Dermis microvascular lymphatic vessel endothelial cell (primary cell): ENCODE measurements around the gene CADM1. TPM values are rescaled to one million over a fixed set of nuclear protein-coding genes. Genes with fewer than 3 reads are reported as not detected.

Experiments
- DNase-seq, 2 donors: peaks; one replicate each; pipeline versions ENCODE4 v3.0.0 to v3.0.0-alpha.2; 2010; ENCODE audit warnings: low read depth in 2 of 2
- total RNA-seq: library from RNA; depleted of rRNA; stranded (reverse); fragments of >200 nt; gene quantifications from 2 replicates; pipeline ENCODE4 v1.2.1, GENCODE V29; 2014

Gene CADM1
- total RNA-seq, 1 donor from 2014 or later: 0.77 TPM

GRCh38 chr11:115279813-115280761, 224.1 kb downstream of the CADM1 start:
- no peak for DNase-seq

- no peak for DNase-seq
Measured at GRCh38 chr11:115276799-115277198, 227.4 kb downstream of the CADM1 start.

- DNase-seq: no peak
Measured at GRCh38 chr11:115276191-115276590, 228.0 kb downstream of the CADM1 start.

GRCh38 chr11:115275045-115275444, 229.2 kb downstream of the CADM1 start:
- DNase-seq: no peak

GRCh38 chr11:115272925-115273324, 231.3 kb downstream of the CADM1 start:
- no peak for DNase-seq

- DNase-seq: no peak
Measured at GRCh38 chr11:115271643-115272042, 232.6 kb downstream of the CADM1 start.

GRCh38 chr11:115269191-115269950, 234.8 kb downstream of the CADM1 start:
- no peak for DNase-seq

- DNase-seq: no peak
Measured at GRCh38 chr11:115267871-115268270, 236.3 kb downstream of the CADM1 start.

- no peak for DNase-seq
Measured at GRCh38 chr11:115267238-115267781, 236.9 kb downstream of the CADM1 start.

GRCh38 chr11:115266066-115266639, 238.1 kb downstream of the CADM1 start:
- no peak for DNase-seq

GRCh38 chr11:115263799-115264656, 240.2 kb downstream of the CADM1 start:
- no peak for DNase-seq

GRCh38 chr11:115258216-115258615, 246.0 kb downstream of the CADM1 start:
- DNase-seq: no peak

- DNase-seq: no peak
Measured at GRCh38 chr11:115257678-115258077, 246.5 kb downstream of the CADM1 start.

- DNase-seq: no peak
Measured at GRCh38 chr11:115257270-115257669, 246.9 kb downstream of the CADM1 start.

- no peak for DNase-seq
Measured at GRCh38 chr11:115256397-115257197, 247.6 kb downstream of the CADM1 start.

GRCh38 chr11:115255006-115255762, 249.0 kb downstream of the CADM1 start:
- no peak for DNase-seq

GRCh38 chr11:115251126-115251525, 253.1 kb downstream of the CADM1 start:
- DNase-seq: no peak

- no peak for DNase-seq
Measured at GRCh38 chr11:115249061-115249578, 255.1 kb downstream of the CADM1 start.

- DNase-seq: no peak
Measured at GRCh38 chr11:115247953-115248352, 256.3 kb downstream of the CADM1 start.
